ENCODE data around the gene TLL1.

DNA sequence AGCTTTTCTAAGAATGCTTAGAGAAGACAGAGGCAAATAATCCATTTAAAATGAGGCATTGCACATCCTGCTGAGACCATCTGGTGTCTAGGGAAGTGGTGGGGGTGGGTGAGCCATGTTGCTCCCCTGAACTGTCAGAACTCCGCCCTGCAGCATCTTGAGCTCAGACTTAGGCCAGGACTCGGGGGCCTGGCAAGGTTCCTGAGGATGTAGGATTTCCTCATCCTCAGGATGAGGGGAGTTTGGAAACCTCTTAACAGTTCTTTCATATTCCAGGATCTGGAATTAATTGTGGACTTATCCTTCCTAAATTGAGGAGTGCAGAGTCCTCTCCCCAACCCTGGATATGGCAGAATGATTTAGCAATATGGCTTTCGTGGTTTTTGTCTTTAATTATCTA lies 6.6 kb downstream of the TLL1 start:
- TF ChIP-seq, protein P1, sequence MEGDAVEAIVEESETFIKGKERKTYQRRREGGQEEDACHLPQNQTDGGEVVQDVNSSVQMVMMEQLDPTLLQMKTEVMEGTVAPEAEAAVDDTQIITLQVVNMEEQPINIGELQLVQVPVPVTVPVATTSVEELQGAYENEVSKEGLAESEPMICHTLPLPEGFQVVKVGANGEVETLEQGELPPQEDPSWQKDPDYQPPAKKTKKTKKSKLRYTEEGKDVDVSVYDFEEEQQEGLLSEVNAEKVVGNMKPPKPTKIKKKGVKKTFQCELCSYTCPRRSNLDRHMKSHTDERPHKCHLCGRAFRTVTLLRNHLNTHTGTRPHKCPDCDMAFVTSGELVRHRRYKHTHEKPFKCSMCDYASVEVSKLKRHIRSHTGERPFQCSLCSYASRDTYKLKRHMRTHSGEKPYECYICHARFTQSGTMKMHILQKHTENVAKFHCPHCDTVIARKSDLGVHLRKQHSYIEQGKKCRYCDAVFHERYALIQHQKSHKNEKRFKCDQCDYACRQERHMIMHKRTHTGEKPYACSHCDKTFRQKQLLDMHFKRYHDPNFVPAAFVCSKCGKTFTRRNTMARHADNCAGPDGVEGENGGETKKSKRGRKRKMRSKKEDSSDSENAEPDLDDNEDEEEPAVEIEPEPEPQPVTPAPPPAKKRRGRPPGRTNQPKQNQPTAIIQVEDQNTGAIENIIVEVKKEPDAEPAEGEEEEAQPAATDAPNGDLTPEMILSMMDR (IDR thresholded peaks at IDR 0.05), result no peak
- TF ChIP-seq POLR2A (IDR thresholded peaks at IDR 0.05), result no peak

Measured in vagina (tissue), 2 donors.